GM12892 (cell line): ENCODE results near the gene ANKRD45.

Source experiments
- POLR2A ChIP-seq: IDR thresholded peaks from 2 replicates; pipeline ENCODE4 v1.6.1; 2011; ENCODE audit warnings: low read depth, low read length, control low read depth
- POLR2AphosphoS5 ChIP-seq: IDR thresholded peaks from 2 replicates; pipeline ENCODE4 v1.6.1; 2011; ENCODE audit warnings: low read depth, low read length, control low read depth
- TAF1 ChIP-seq: IDR thresholded peaks from 2 replicates; pipeline ENCODE4 v1.6.1; 2011; ENCODE audit warnings: low read depth, mild to moderate bottlenecking, control low read depth, low read length, borderline replicate concordance

DNA sequence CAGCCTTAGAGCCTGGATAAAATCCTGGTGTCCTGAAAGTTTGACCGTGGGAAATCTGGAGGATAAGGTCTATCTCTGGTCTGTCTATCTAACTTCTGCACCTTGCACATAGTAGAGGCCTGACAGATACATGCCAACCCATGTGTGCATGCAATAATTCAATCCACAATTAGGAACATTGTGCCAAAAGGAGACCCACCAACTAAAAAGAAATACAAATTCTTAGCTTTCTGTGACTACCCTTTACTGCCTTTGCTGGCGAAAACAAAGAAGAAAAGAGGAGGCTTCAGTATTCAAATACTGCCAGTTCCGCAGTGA, 44.7 kb upstream of the ANKRD45 start:
- TF ChIP-seq POLR2A: no peak
- TF ChIP-seq POLR2AphosphoS5: no peak
- TF ChIP-seq TAF1: no peak
